HG03103 (cell line): Measurements from ENCODE around the gene ST7.

Experiments used
- ATAC-seq: cut with Tn5 transposase; IDR thresholded peaks from one replicate; pipeline ENCODE4 v1.9.1; 2021; ENCODE audit warnings: low read depth; ENCODE audit not compliant: unreplicated experiment

The ST7 gene

DNA sequence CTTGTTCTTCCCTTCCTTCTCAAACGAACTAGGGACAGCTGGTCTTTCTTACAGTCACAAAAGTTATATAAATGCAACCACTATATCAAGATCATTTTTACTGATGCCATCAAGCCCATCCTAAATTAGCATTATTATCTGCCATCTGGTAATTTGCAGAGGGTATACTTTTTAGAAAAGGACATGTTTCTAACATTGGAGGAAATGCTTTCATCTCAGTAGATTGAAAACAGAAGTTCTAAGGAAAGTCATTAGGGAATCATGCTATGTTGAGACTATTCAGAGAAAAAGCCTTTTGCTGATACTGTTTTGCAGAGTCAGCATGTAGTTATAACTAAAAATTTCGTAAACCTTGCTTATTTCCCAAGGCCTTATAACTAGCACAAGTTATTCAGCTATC lies 222.9 kb downstream of the ST7 start:
- no peak for ATAC-seq

DNA sequence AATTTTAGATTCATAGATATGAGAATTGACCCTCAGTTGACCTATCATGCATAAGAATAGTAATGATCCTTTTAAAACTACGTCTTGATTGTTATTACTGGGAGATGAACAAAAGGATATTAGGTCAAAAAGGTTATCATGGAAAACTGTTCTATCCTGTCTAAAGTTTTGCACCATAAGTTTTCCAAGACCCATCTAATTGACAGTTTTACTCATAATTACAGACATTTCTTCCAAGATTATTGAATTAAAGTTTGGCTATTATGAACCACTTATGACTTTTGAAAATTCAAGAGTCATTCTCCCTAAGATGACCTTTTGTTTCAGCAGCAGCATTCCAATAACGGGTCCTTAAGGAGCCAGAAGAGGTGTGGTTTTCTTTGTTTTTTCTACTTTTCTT lies 225.3 kb downstream of the ST7 start:
- ATAC-seq: no peak

DNA sequence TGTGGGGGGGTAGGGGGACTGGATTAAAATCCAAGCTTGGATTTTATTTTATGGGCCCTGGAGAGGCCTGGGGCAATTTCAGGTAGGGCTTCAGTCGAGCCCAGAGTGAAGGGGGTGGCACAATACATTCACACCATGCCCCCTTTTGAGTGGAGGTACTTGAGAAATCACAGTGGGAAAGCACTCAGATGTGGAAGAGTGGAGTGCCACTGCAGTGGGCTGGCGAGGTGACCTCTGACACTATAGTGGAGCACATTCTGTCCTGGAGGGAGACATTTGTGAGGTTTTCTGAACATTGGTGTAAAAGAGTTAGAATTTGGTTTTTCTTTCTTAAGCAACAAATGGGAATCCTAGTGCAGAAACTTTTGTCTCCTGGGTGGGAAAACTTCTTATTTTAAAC lies 226.4 kb downstream of the ST7 start:
- no peak for ATAC-seq

DNA sequence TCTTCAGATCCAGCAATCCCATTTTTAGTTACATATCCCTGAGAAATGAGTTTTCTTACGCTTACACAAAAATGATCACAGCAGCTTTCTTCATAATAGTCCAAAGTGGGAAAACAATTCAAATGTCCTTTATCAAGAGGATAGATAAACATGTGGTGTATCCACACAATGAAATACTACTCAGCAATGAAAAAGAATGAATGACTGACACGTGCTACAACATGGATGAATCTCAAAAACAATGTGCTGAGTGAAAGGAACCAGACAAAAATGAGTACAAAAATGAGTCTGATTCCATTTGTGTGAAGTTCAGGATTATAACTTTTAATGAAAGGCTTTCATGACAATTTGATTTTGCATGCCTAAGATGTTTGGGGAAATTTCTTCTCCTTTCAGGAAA lies 230.4 kb downstream of the ST7 start:
- no peak for ATAC-seq

DNA sequence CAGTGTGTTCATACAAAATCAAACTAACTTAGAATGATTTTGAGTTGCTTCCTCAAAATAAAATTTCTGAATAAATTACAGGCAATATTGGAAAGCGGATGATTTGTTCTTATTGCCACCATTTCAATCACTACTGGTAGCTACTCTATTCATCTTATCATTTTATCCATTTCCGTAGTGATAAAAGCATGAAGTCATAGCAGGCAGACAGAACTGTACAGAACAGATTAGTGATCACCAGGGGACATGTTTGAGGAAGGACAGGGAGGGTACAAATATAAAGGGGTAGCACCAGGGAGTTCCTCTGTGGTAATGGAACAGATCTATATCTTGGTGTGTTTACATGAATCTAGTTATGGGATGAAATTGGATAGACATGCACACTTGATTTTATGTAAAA lies 231.1 kb downstream of the ST7 start:
- ATAC-seq: no peak

DNA sequence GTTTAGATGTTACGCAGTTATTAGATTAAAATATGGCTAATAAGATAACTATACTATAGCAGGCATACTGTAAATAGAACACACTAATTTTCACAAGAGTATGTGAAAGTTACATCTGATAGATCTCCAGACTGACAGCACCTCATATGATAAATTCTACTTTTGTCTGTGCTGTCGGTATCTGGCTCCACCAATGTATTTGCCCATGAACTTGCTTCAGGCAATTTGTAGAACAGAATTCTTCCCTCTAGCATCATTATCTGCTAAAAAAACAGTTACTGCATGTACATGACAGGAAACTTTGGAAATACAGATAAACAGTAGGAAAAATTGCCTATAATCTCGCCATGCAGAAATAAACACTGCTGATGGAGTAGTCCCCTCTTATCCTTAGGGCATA lies 231.8 kb downstream of the ST7 start:
- no peak for ATAC-seq

DNA sequence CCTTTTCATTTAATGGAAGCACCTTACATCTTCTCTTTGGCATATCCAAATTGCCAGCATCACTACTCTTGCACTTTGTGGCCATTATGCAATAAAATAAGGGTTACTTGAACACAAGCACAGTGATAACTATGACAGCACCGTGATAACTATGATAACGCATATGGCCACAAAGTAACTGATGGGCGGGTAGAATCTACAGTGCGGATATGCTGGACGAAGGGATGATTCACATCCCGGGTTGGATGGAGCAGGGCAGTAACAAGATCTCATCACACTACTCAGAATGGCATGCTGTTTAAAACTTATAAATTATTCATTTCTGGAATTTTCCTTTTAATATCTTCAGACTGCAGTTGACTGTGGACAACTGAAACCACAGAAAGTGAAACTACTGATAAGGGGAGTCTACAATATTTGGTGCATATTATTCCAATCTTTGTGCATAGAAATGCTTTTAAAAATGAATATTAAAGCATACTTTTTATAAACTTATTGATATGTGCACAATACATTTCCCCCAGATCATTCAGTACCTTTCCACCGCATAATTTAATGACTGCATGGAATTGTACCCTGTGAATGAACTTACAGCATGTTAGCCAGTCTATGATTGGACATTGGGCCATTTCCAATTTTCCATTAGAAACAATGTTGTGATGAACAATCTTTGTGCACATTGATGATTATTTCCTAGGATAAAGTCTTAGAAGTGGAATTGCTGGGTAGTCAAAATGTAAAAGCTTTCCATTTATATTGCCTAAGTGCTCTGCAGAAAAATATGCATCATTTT lies 233.1 kb downstream of the ST7 start:
- ATAC-seq: no peak

DNA sequence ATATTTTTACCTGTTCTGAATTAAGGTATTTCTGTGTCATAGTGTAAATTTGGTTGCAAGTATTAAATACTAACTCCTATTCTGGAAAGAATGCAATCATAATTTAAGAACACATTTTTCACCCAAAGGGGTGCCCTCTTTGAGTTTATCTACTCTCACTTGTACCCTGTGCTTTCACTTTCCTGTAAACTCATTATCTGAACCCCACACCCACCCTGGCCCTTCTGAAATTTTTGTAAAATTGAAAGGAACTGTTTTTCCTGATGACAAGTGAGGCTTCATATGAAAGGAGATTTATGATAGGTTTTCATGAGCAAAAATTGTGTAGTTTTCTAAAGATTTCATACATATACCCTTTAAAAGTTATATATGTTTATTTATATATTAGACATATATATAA lies 235.1 kb downstream of the ST7 start:
- no peak for ATAC-seq

DNA sequence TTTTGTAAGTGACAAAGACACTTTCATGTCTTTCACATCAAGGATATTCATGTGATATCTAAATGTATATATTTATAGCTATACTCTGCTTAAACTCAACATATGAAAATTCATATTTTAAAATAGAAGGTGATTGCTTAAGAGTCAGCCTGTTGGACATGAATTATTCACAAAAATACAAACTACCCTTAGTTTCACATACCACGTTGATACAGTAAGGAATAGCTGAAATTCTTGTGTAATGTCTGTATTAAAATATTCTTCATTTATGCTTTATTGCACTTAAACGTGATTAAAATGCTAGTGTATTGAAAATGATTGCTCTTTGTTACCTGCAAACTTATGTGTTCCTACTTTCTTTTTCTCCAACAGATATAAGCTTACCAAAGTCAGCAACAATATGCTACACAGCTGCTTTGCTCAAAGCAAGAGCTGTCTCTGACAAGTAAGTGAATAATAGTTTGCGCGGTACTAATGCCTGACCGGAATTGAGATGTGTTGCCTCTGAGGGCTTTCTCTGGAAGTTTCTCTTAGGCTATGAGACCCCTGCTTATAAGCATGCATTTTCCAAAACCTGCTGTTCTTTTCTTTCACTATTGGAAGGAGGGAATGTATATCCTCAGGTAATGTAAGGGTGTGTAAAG lies 235.8 kb downstream of the ST7 start:
- no peak for ATAC-seq

DNA sequence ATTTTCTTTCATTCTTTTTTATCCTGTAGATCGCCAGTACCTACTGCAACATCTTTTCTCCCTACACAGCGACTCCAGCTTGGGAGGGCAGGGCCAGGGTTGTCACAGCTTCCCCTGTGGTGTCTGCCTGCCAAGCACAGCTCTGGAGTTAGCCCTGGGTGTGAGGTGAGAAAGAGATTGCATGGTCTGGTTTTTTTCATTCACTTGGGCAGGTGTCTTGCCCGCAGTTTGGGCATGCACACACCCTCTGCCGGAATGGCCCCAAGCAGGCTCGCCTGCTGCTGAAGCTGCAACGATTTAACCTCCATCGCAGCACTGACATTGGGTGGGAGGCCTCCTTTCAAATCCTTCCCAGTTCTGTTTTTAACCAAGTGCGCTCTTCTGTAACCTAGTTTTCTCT lies 236.8 kb downstream of the ST7 start:
- ATAC-seq: no peak

DNA sequence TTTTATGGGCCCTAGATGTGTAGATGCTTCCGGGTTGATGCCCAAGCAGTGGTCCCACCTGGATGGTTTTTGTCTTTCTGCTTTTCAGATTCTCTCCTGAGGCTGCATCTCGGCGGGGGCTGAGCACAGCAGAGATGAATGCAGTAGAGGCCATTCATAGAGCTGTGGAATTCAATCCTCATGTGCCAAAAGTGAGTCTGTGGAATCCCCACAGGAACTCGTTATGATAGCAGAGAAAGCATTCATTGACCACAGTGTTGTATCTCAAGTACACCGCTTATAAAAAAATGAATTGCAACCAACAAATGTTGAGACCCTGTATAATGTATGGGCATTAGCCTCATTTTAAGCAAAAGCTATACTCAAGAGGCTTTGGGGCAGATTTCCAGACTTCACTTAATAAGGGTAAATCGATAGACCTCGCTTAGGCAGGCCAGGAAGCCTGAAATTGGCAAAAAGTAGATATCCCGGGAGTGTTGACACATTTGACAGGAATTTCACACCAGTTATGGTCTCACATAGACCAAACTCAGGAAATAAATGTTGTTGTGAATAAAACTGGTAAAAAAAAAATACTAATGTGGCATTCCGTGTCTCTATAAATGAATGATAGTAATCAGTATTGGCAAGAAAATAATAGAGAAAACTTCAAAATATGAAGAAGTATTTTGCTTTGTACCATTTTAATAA lies 237.6 kb downstream of the ST7 start:
- ATAC-seq: no peak

DNA sequence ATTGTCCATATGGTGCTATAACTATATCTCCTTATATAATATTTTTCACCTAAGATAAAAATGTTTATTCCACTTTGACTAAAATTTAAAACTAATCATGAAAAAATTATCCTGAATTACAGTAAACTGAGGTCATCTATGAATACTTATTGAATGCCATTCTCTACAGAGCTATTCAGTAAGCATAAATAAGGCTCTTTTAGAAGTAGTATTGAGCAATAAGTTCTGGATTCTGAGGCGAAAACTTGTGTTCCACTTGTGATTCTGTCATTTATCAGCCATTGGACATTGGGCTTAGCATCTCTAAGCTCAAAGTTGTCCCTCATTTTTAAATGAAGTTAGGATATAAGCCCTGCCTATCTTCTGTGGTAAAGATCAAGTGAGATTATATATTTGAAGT lies 238.8 kb downstream of the ST7 start:
- ATAC-seq: no peak

DNA sequence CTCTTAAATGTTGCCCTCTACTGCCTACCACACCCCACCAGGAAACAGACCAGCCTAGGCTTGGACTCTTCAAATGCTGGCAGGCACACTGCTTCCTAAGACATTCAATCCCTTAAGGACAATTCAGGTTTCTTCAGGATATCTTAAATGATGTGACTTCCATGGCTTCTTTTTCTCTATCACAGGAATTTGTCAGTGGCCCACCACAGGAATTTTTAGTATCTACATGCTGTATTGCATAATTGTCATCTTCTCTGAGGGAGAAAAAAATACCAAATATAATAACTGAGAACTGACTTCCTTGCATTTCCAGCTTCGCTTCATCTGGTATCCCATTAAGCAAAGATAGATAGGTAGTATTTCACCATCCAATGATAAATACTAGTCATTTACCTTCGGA lies 240.3 kb downstream of the ST7 start:
- no peak for ATAC-seq

DNA sequence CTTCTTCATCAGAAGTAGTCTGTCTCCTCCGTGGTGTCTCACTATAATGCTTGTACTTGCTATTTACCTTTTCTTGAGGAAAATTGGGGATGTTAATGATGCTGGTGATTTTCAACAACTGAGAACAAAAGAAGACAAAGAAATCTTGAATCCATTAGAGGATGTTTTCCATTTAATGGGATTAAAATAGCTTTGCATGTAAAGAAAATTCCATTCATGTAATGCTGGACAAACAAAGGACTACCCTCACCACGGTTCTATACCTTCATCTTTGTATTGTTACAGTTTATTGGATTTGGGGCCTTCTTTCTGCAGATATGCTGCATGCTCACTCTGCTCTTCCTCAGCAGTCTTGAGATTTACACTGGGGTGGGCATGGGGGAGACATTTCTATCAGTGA lies 241.1 kb downstream of the ST7 start:
- no peak for ATAC-seq

DNA sequence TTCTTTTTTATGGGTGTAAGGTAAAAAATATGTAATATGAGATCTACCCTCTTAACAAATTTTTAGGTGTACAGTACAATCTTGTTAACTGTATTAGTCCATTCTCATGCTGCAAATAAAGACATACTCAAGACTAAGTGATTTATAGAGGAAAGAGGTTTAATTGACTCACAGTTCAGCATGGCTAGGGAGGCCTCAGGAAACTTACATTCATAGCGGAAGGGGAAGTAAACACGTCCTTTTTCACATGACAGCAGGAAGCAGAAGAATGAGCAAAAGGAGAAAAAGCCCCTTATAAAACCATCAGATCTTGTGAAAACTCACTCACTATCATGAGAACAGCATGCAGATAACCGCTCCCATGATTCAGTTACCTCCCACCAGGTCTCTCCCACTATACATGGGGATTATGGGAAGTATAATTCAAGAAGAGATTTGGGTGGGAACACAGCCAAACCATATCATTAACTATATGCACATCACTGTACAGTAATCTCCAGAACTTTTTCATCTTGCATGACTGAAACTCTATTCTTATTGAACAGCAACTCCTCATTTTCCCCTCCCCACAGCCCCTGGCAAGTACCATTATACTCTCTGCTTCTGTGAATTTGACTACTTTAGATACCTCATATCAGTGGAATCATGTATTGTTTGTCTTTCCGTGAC lies 242.2 kb downstream of the ST7 start:
- ATAC-seq: no peak

DNA sequence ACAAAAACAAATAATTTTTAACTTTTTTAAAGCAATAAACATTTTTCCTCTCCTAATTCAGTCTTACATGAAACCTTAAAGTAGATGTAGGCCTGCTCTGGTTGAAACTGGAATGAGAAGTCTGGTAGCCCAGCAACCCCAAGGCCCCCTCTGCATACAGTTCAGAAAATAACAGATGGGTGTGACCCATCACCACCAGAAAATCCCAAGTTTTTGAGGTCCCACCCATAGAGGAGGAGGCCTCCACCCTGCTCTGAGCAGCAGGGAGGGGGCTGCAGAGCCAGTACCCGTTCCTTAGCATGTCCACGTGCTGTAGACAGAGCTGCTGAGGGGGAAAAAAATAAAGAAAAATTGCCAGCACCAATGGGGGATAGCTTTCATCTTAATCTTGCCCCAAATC lies 246.8 kb downstream of the ST7 start:
- ATAC-seq: no peak

DNA sequence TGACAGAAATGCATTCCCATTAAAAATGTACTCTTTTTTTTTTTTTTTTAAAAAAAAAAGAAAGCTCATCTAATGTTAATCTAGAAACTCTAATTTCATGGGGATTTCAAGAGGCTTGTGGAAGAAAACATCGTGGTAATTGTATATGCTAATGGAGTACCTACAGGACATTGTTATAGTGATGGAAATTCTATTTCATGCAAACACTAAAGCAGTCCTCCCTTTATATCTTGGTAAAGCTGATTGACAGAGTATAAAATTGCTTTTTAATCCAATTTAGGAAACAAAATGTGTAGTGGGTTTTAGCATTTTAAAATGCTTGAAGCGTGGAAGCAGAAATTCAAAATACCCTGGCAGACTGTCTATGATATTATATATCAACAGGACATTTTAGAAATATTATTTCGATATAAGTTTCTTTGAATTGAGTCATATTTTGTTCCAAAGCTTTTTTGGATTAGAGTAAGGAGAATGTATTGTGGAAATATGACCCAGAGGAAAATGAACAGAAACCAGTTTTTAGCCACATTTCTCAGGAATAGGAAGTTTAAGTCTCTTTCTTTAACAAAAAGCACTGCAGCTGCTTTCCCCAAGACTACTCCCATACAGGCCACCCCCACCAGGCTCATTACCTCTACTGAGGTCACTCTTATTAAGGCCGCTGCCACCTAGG lies 247.6 kb downstream of the ST7 start:
- no peak for ATAC-seq

DNA sequence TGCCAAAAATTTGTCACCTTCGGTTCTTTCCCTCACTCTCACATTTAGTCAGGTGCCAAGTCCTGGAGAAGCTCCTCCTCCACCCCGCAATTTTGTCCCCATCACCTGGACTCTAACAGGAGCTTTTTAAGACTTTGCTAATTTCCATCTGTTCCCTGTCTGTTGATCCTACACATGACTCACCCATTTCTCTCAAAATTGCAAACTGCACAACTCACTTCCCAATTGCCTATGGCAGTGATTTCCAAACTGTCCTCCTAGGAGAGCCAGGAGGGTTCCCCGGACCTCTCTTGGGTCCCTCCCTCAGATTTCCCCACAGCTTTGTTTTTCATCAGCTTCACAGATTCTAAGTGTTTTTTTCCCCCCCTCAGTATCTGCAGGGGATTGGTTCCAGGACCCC lies 249.2 kb downstream of the ST7 start:
- ATAC-seq: no peak

DNA sequence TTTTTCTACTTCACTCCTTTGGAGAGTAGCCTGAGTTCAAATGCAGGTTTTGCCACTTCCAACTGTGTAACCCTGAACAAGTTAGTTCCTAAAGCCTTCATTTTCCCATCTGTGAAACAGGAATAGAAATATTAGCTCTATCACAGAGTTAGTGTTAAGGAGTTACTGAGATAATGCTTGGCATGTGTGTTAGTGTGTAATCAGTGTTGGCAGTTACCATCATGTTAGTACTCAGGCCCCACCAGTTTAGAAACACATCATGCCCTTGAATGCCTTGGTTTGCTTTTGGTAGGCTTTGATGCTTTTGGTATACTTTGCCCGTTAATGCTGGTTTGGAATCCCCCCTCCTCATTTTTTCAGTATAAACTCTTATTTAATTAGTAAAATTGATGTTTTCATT lies 249.9 kb downstream of the ST7 start:
- no peak for ATAC-seq

DNA sequence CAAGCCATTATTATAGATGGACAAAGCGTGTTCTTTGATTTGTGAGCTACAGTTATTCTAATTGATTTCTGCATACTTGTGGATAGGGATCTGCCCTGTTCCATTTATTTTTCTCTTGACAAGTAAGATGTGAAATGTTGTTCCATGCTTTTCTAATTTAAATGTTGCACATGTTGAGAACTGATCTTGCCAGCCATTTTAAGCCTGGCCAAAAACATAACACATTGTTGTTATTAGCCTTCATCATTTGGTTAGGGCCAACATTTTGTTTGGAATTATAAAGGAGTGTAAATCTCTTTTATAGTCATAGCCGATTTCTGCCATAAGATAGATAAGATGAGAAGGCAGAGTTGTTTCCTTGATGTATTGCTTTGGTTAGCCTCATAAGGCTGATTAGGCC lies 252.6 kb downstream of the ST7 start:
- no peak for ATAC-seq

DNA sequence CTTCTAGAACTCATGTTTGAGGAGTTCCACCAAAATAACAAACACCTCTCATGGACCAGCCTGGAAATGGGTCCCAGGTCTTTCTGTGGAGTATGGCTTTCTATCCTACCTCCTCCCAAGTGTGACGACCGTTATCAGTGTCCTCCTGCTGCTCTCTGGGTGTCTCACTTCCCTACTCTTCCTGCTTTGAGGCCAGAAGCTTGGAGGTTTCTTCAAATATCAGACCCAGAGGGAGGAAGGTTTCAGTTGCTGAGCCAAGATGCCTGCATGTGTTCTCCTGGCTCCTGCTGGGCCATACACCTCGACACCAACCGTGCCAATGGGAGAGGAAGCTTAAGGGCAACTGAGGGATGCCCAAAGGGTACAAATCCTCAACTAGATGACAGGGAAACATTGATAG lies 255.0 kb downstream of the ST7 start:
- no peak for ATAC-seq
